Tibial artery (tissue), 4 donors: ENCODE results near the gene GRB7.
"Not testable (repeated sequence)": the region's sequence is repeated elsewhere in the genome, so short reads cannot be mapped to it uniquely, and the experiment has no call there.

Experiments
- DNase-seq, 2 donors: peaks; one replicate each; pipeline ENCODE4 v3.0.0-alpha.2; 2019
- H3K27ac ChIP-seq, 2 donors: fragments of 200-600 bp; sonication (generic) in 1 of 2; 1 replicate in 1 of 2; 2 replicates in 1 of 2; pipeline ENCODE4 v1.5.1; 2018 to 2019; ENCODE audit warnings: mild to moderate bottlenecking in 1 of 2
- H3K27me3 ChIP-seq, 2 donors: fragments of 200-600 bp; sonication (generic) in 1 of 2; one replicate each; pipeline versions ENCODE4 v1.5.1 to v1.6.0; 2016 to 2019
- H3K36me3 ChIP-seq, 3 donors: fragments of 200-600 bp; sonication (generic) in 2 of 3; one replicate each; pipeline ENCODE4 v1.5.1; 2016 to 2019; ENCODE audit warnings: mild to moderate bottlenecking in 2 of 3
- H3K4me1 ChIP-seq, 4 donors: fragments of 200-600 bp; sonication (generic) in 2 of 4; 1 replicate in 3 of 4; 2 replicates in 1 of 4; pipeline ENCODE4 v1.5.1; 2016 to 2019
- H3K4me3 ChIP-seq, 2 donors: fragments of 200-600 bp; sonication (generic) in 1 of 2; 1 replicate in 1 of 2; 2 replicates in 1 of 2; pipeline ENCODE4 v1.5.1; 2018 to 2019; ENCODE audit warnings: mild to moderate bottlenecking in 2 of 2
- H3K9me3 ChIP-seq, 3 donors: fragments of 200-600 bp; sonication (generic) in 1 of 3; one replicate each; pipeline ENCODE4 v1.5.1; 2016 to 2019
- CTCF ChIP-seq, 2 experiments: fragments of 200-600 bp in 1 of 2; fragments of 450-650 bp in 1 of 2; IDR thresholded peaks; one replicate each; pipeline ENCODE4 v1.5.1; 2017 to 2019; ENCODE audit warnings: antibody characterized with exemption in 2 of 2, mild to moderate bottlenecking in 1 of 2, moderate library complexity in 1 of 2
- intact Hi-C: fragments of 100-400 bp; cut with DNase I; formaldehyde crosslinking; loops from one replicate; pipeline ENCODE4 v1.15.0; 2023; ENCODE audit warnings: low total_unique reads

The GRB7 gene

GRCh38 chr17:39705786-39706348 is 31.9 kb upstream of the GRB7 start:
- peak in 1 of 2 donors; percentile 83 for DNase-seq
- peak overlapping the region; percentile 81 to 98 for H3K27ac ChIP-seq
- no peaks in the 10 kb centered on the region for H3K27me3 ChIP-seq
- peak in 1 of 2 experiments; percentile 7 for TF ChIP-seq CTCF (IDR thresholded peaks at IDR 0.05)
- no peaks in the 10 kb centered on the region for H3K9me3 ChIP-seq
- peaks cover 0 to 71% (median 55%) of the 10 kb centered on the region in 4 donors for H3K4me1 ChIP-seq
- intact Hi-C loops = no loop called here
- H3K36me3 ChIP-seq = peaks cover 37 to 42% (median 40%) of the 10 kb centered on the region in 3 donors
- peak overlapping the region in 1 of 2 donors; percentile 18 for H3K4me3 ChIP-seq

- Histone ChIP-seq H3K27ac (peak overlapping the region; percentile 81 to 98), H3K4me1 (peaks cover 0 to 66% (median 50%) of the 10 kb centered on the region in 4 donors)
Observed at GRCh38 chr17:39706383-39706782, 31.4 kb upstream of the GRB7 start.

GRCh38 chr17:39706921-39707337 is 30.8 kb upstream of the GRB7 start:
- intact Hi-C loops = no loop called here
- Histone ChIP-seq H3K27ac (peak overlapping the region; percentile 81 to 98), H3K27me3 (no peaks in the 10 kb centered on the region), H3K4me1 (peaks cover 0 to 62% (median 45%) of the 10 kb centered on the region in 4 donors), H3K36me3 (peaks cover 45 to 53% (median 51%) of the 10 kb centered on the region in 3 donors), H3K9me3 (no peaks in the 10 kb centered on the region), H3K4me3 (no peak overlapping the region)
- DNase-seq = no peak
- TF ChIP-seq CTCF (IDR thresholded peaks at IDR 0.05) = no peak

More at GRCh38 chr17:39706383-39706782, 31.4 kb upstream of the GRB7 start:
- no peak for DNase-seq
- TF ChIP-seq CTCF (IDR thresholded peaks at IDR 0.05) = no peak
- H3K9me3 ChIP-seq = no peaks in the 10 kb centered on the region
- H3K36me3 ChIP-seq = peaks cover 42 to 47% (median 46%) of the 10 kb centered on the region in 3 donors
- intact Hi-C loops = no loop called here
- no peak overlapping the region for H3K4me3 ChIP-seq
- no peaks in the 10 kb centered on the region for H3K27me3 ChIP-seq

GRCh38 chr17:39709319-39709997 is 28.3 kb upstream of the GRB7 start:
- H3K36me3 ChIP-seq = peaks cover 62 to 78% (median 63%) of the 10 kb centered on the region in 3 donors
- H3K27me3 ChIP-seq = no peaks in the 10 kb centered on the region
- H3K4me3 ChIP-seq = no peak overlapping the region
- peaks cover 0 to 38% (median 27%) of the 10 kb centered on the region in 4 donors for H3K4me1 ChIP-seq
- no peak overlapping the region for H3K27ac ChIP-seq
- intact Hi-C loops = no loop called here
- no peak for TF ChIP-seq CTCF (IDR thresholded peaks at IDR 0.05)
- no peaks in the 10 kb centered on the region for H3K9me3 ChIP-seq
- DNase-seq = no peak

- DNase-seq = no peak
- no peak for TF ChIP-seq CTCF (IDR thresholded peaks at IDR 0.05)
- Histone ChIP-seq H3K36me3 (peaks cover 69 to 86% (median 69%) of the 10 kb centered on the region in 3 donors), H3K4me1 (peaks cover 0 to 34% (median 19%) of the 10 kb centered on the region in 4 donors), H3K4me3 (no peak overlapping the region), H3K27ac (no peak overlapping the region), H3K9me3 (no peaks in the 10 kb centered on the region), H3K27me3 (no peaks in the 10 kb centered on the region)
- intact Hi-C loops = no loop called here
Observed at GRCh38 chr17:39709998-39710964, 27.5 kb upstream of the GRB7 start.

- H3K27ac ChIP-seq, intact Hi-C loops, H3K4me3 ChIP-seq, H3K27me3 ChIP-seq, DNase-seq, H3K9me3 ChIP-seq: not testable (repeated sequence)
- H3K36me3 ChIP-seq = peaks cover 77 to 94% (median 77%) of the 10 kb centered on the region in 3 donors
- H3K4me1 ChIP-seq = peaks cover 0 to 34% (median 11%) of the 10 kb centered on the region in 4 donors
Observed at GRCh38 chr17:39711071-39711470, 26.7 kb upstream of the GRB7 start.
